MG63 (cell line): ENCODE results near the gene CTNNA3. TPM values are rescaled to one million over a fixed set of nuclear protein-coding genes. Genes with fewer than 3 reads are reported as not detected.

Experiments
- DNase-seq: peaks from one replicate; pipeline ENCODE4 v3.0.0-alpha.2; 2020
- H3K27me3 ChIP-seq: fragments of 250-450 bp; sonication (Bioruptor Pico); 2 replicates; pipeline ENCODE4 v1.5.1; 2020; ENCODE audit warnings: mild to moderate bottlenecking, moderate library complexity
- H3K36me3 ChIP-seq: fragments of 250-450 bp; sonication (Bioruptor Pico); 2 replicates; pipeline ENCODE4 v1.5.1; 2020; ENCODE audit warnings: mild to moderate bottlenecking, moderate library complexity
- H3K4me3 ChIP-seq: fragments of 250-450 bp; sonication (Bioruptor Pico); 2 replicates; pipeline ENCODE4 v1.5.1; 2020; ENCODE audit warnings: mild to moderate bottlenecking, moderate library complexity
- H3K9me3 ChIP-seq: fragments of 250-450 bp; sonication (Bioruptor Pico); 2 replicates; pipeline ENCODE4 v1.5.1; 2020; ENCODE audit warnings: mild to moderate bottlenecking, moderate library complexity
- total RNA-seq: library from RNA; depleted of rRNA; stranded (reverse); fragments of >200 nt; shearing (Covaris generic); gene quantifications from 2 replicates; pipeline ENCODE4 v1.2.3, GENCODE V29; 2014; ENCODE audit warnings: low replicate concordance; rRNA removed

CTNNA3 gene
- total RNA-seq, 1 experiment from 2014 or later = not detected

- H3K4me3 ChIP-seq = no peak overlapping the region
- no peak for DNase-seq
- H3K36me3 ChIP-seq = no peaks in the 10 kb centered on the region
- no peaks in the 10 kb centered on the region for H3K9me3 ChIP-seq
- no peaks in the 10 kb centered on the region for H3K27me3 ChIP-seq
Measured at GRCh38 chr10:65893676-65894075, 1802.3 kb downstream of the CTNNA3 start.

GRCh38 chr10:65892284-65892683 lies 1803.7 kb downstream of the CTNNA3 start:
- no peaks in the 10 kb centered on the region for H3K27me3 ChIP-seq

GRCh38 chr10:65891073-65891981 lies 1804.7 kb downstream of the CTNNA3 start:
- H3K9me3 ChIP-seq = no peaks in the 10 kb centered on the region
- H3K4me3 ChIP-seq = no peak overlapping the region
- no peak for DNase-seq
- H3K36me3 ChIP-seq = no peaks in the 10 kb centered on the region
- H3K27me3 ChIP-seq = no peaks in the 10 kb centered on the region

More at GRCh38 chr10:65892284-65892683, 1803.7 kb downstream of the CTNNA3 start:
- no peaks in the 10 kb centered on the region for H3K36me3 ChIP-seq
- H3K4me3 ChIP-seq = no peak overlapping the region
- H3K9me3 ChIP-seq = no peaks in the 10 kb centered on the region
- no peak for DNase-seq

- DNase-seq = no peak
- Histone ChIP-seq H3K4me3 (no peak overlapping the region), H3K27me3 (no peaks in the 10 kb centered on the region), H3K36me3 (no peaks in the 10 kb centered on the region), H3K9me3 (no peaks in the 10 kb centered on the region)
Measured at GRCh38 chr10:65864529-65864928, 1831.5 kb downstream of the CTNNA3 start.

- no peak overlapping the region for H3K4me3 ChIP-seq
- DNase-seq = no peak
- H3K27me3 ChIP-seq = no peaks in the 10 kb centered on the region
- no peaks in the 10 kb centered on the region for H3K36me3 ChIP-seq
- H3K9me3 ChIP-seq = no peaks in the 10 kb centered on the region
Measured at GRCh38 chr10:65864036-65864435, 1832.0 kb downstream of the CTNNA3 start.

Other genes with a start within 250 kb of the CTNNA3 start
- 0.69 TPM in 1 of 2 replicates, not detected in the other for gene DNAJC12, start 142.0 kb upstream of the CTNNA3 start, total RNA-seq
- gene SIRT1, start 188.5 kb upstream of the CTNNA3 start, total RNA-seq = 26.2 and 27.3 TPM in 2 replicates